KBM-7 (cell line): Measurements from ENCODE around the gene SMYD1.

ENCODE experiments used
- DNase-seq: peaks from one replicate; pipeline ENCODE4 v3.0.0-alpha.2; 2015
- in situ Hi-C: fragments of 300-500 bp; cut with MboI; formaldehyde crosslinking; loops from 2 replicates; pipeline ENCODE4 v1.14.3; 2020; ENCODE audit warnings: low sequenced_read_pairs, low pct_unique_long_range_greater_than_20kb, mixed read lengths

Gene SMYD1

GRCh38 chr2:88114889-88115288 lies 47.3 kb downstream of the SMYD1 start:
- no peak for DNase-seq
- in situ Hi-C loops = no loop called here

GRCh38 chr2:88115825-88116518 lies 48.3 kb downstream of the SMYD1 start:
- in situ Hi-C loops = no loop called here
- no peak for DNase-seq

- no peak for DNase-seq
- in situ Hi-C loops = no loop called here
Measured at GRCh38 chr2:88116669-88117432, 49.2 kb downstream of the SMYD1 start.

GRCh38 chr2:88117973-88118372 lies 50.3 kb downstream of the SMYD1 start:
- no peak for DNase-seq
- in situ Hi-C loops = no loop called here

GRCh38 chr2:88121678-88122077 lies 54.1 kb downstream of the SMYD1 start:
- no peak for DNase-seq
- in situ Hi-C loops = no loop called here

- in situ Hi-C loops = no loop called here
- DNase-seq = no peak
Measured at GRCh38 chr2:88122141-88122884, 54.7 kb downstream of the SMYD1 start.

GRCh38 chr2:88123164-88123974 lies 55.7 kb downstream of the SMYD1 start:
- in situ Hi-C loops = no loop called here
- DNase-seq = no peak

- no peak for DNase-seq
- in situ Hi-C loops = no loop called here
Measured at GRCh38 chr2:88123975-88124917, 56.6 kb downstream of the SMYD1 start.

GRCh38 chr2:88125344-88125923 lies 57.8 kb downstream of the SMYD1 start:
- DNase-seq = no peak
- in situ Hi-C loops = no loop called here

- DNase-seq = no peak
- in situ Hi-C loops = no loop called here
Measured at GRCh38 chr2:88125924-88126771, 58.5 kb downstream of the SMYD1 start.

GRCh38 chr2:88126772-88127637 lies 59.4 kb downstream of the SMYD1 start:
- in situ Hi-C loops = no loop called here
- no peak for DNase-seq

- DNase-seq = no peak
- in situ Hi-C loops = no loop called here
Measured at GRCh38 chr2:88127638-88127887, 59.9 kb downstream of the SMYD1 start.

GRCh38 chr2:88127888-88128653 lies 60.4 kb downstream of the SMYD1 start, which contains the start of gene FABP1:
FABP1 (minus strand) TSS chr2:88128062; CDS start chr2:88128017, 45 bp downstream.
- in situ Hi-C loops = no loop called here
- DNase-seq = no peak

GRCh38 chr2:88128654-88129312 lies 61.2 kb downstream of the SMYD1 start:
- no peak for DNase-seq
- in situ Hi-C loops = no loop called here

GRCh38 chr2:88129313-88129959 lies 61.8 kb downstream of the SMYD1 start:
- no peak for DNase-seq

More at GRCh38 chr2:88129313-88129959, 61.8 kb downstream of the SMYD1 start:
- in situ Hi-C loops = no loop called here
